DMS53 (cell line): Measurements from ENCODE around the gene PTPRE.
A peak's percentile ranks its signal among the peaks of the same experiment; 100 is the strongest.

ENCODE experiments used
- DNase-seq: peaks from one replicate; lab custom pipeline; 2025; lab: John Stamatoyannopoulos, UW

The PTPRE gene

GRCh38 chr10:127906548-127907377, at the start of gene PTPRE:
TSS of gene PTPRE (plus strand) at chr10:127907103. CDS start at chr10:128040882, 133,779 bp downstream.
- DNase-seq, result peak; percentile 65

- no peak for DNase-seq
Observed at GRCh38 chr10:127860592-127860991, 46.3 kb upstream of the PTPRE start.

GRCh38 chr10:127863231-127863825, 43.6 kb upstream of the PTPRE start:
- DNase-seq, result no peak

GRCh38 chr10:127866276-127867013, 40.5 kb upstream of the PTPRE start:
- no peak for DNase-seq

- no peak for DNase-seq
Observed at GRCh38 chr10:127867805-127868204, 39.1 kb upstream of the PTPRE start.

- DNase-seq, result no peak
Observed at GRCh38 chr10:127869329-127869728, 37.6 kb upstream of the PTPRE start.

- no peak for DNase-seq
Observed at GRCh38 chr10:127871631-127872010, 35.3 kb upstream of the PTPRE start.

- no peak for DNase-seq
Observed at GRCh38 chr10:127872011-127872761, 34.7 kb upstream of the PTPRE start.

GRCh38 chr10:127872871-127873600, 33.9 kb upstream of the PTPRE start:
- peak; percentile 38 for DNase-seq

- no peak for DNase-seq
Observed at GRCh38 chr10:127873901-127874470, 32.9 kb upstream of the PTPRE start.

GRCh38 chr10:127874671-127875448, 32.0 kb upstream of the PTPRE start:
- DNase-seq, result no peak

GRCh38 chr10:127875449-127875765, 31.5 kb upstream of the PTPRE start:
- no peak for DNase-seq

- no peak for DNase-seq
Observed at GRCh38 chr10:127875916-127876315, 31.0 kb upstream of the PTPRE start.

GRCh38 chr10:127877116-127877515, 29.8 kb upstream of the PTPRE start:
- DNase-seq, result no peak

GRCh38 chr10:127877699-127878098, 29.2 kb upstream of the PTPRE start:
- no peak for DNase-seq

GRCh38 chr10:127878475-127879055, 28.3 kb upstream of the PTPRE start:
- DNase-seq, result no peak

- no peak for DNase-seq
Observed at GRCh38 chr10:127880557-127880956, 26.3 kb upstream of the PTPRE start.

GRCh38 chr10:127881262-127881661, 25.6 kb upstream of the PTPRE start:
- DNase-seq, result peak; percentile 11

GRCh38 chr10:127882391-127882790, 24.5 kb upstream of the PTPRE start:
- DNase-seq, result no peak
